ENCODE results near the gene TNFRSF1B. TPM values are rescaled to one million over a fixed set of nuclear protein-coding genes. Genes with fewer than 3 reads are reported as not detected.

Gene TNFRSF1B
- total RNA-seq, 4 donors from 2014 or later = 2.1 to 17.5 (median 10.3) TPM

- Histone ChIP-seq H3K4me1 (peaks cover 5 to 60% (median 25%) of the 10 kb centered on the region in 3 donors), H3K9me3 (no peaks in the 10 kb centered on the region), H3K27ac (peak overlapping the region in 3 of 4 donors; percentile 44 to 85 (median 54)), H3K27me3 (peaks cover 0 to 34% (median 0%) of the 10 kb centered on the region in 4 donors), H3K4me3 (no peak overlapping the region), H3K36me3 (no peaks in the 10 kb centered on the region)
- intact Hi-C loops (cut with DNase I) = no loop called here
- TF ChIP-seq POLR2A (IDR thresholded peaks at IDR 0.05) = no peak
- TF ChIP-seq, protein P1, sequence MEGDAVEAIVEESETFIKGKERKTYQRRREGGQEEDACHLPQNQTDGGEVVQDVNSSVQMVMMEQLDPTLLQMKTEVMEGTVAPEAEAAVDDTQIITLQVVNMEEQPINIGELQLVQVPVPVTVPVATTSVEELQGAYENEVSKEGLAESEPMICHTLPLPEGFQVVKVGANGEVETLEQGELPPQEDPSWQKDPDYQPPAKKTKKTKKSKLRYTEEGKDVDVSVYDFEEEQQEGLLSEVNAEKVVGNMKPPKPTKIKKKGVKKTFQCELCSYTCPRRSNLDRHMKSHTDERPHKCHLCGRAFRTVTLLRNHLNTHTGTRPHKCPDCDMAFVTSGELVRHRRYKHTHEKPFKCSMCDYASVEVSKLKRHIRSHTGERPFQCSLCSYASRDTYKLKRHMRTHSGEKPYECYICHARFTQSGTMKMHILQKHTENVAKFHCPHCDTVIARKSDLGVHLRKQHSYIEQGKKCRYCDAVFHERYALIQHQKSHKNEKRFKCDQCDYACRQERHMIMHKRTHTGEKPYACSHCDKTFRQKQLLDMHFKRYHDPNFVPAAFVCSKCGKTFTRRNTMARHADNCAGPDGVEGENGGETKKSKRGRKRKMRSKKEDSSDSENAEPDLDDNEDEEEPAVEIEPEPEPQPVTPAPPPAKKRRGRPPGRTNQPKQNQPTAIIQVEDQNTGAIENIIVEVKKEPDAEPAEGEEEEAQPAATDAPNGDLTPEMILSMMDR (IDR thresholded peaks at IDR 0.05) = no peak
- WGBS, 2 donors = 73 to 86% methylated on average over 6 to 7 of the region's 7 CpGs
- DNase-seq = no peak
These were observed 14.5 kb upstream of the TNFRSF1B start for GRCh38 chr1:12152113-12152891.

- WGBS, 2 donors = 40 to 59% methylated on average over 6 to 9 of the region's 13 CpGs
- Histone ChIP-seq H3K27me3 (peaks cover 0 to 27% (median 0%) of the 10 kb centered on the region in 4 donors), H3K9me3 (no peaks in the 10 kb centered on the region), H3K4me1 (peaks cover 5 to 58% (median 19%) of the 10 kb centered on the region in 3 donors), H3K4me3 (no peak overlapping the region), H3K27ac (peak overlapping the region; percentile 8 to 85 (median 49)), H3K36me3 (no peaks in the 10 kb centered on the region)
- DNase-seq = peak; percentile 27
- intact Hi-C loops (cut with DNase I) = no loop called here
- TF ChIP-seq, protein P1 (IDR thresholded peaks at IDR 0.05) = no peak
- TF ChIP-seq POLR2A (IDR thresholded peaks at IDR 0.05) = peak in 1 of 4 donors; percentile 42
These were observed 13.5 kb upstream of the TNFRSF1B start for GRCh38 chr1:12153181-12153785.

DNA sequence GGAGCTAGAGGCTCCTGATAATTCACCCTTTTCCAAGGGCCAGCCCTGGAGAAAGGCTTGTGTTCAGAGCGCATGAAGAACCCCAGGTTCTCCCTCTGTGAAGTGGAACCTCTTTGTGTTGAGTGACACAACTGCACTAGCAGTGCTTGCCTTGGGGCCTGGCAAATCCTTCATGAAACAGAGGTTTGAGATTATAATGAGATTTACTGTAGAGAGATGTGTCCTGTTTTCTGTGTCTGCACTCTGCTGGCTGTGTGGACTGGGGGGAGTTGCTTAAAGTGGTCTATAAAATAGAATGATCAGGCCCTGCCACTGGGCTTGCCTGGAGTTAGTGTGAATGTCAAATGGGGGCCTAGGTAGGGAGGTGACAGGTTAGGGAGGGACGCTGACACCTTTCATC lies 11.5 kb upstream of the TNFRSF1B start:
- H3K4me1 ChIP-seq = peaks cover 5 to 47% (median 16%) of the 10 kb centered on the region in 3 donors
- no peak overlapping the region for H3K4me3 ChIP-seq
- intact Hi-C loops (cut with DNase I) = no loop called here
- H3K27ac ChIP-seq = no peak overlapping the region
- DNase-seq = no peak
- H3K9me3 ChIP-seq = no peaks in the 10 kb centered on the region
- H3K27me3 ChIP-seq = peaks cover 0 to 27% (median 0%) of the 10 kb centered on the region in 4 donors
- 87 to 92% methylated on average over 1 to 2 of the region's 2 CpGs for WGBS, 2 donors
- no peak for TF ChIP-seq POLR2A (IDR thresholded peaks at IDR 0.05)
- TF ChIP-seq, protein P1 (IDR thresholded peaks at IDR 0.05) = no peak
- H3K36me3 ChIP-seq = no peaks in the 10 kb centered on the region

GRCh38 chr1:12157366-12158231 lies 9.2 kb upstream of the TNFRSF1B start:
- H3K9me3 ChIP-seq = no peaks in the 10 kb centered on the region
- intact Hi-C loops (cut with DNase I) = no loop called here
- no peaks in the 10 kb centered on the region for H3K36me3 ChIP-seq
- H3K27me3 ChIP-seq = peaks cover 0 to 17% (median 0%) of the 10 kb centered on the region in 4 donors
- DNase-seq = no peak
- H3K4me3 ChIP-seq = no peak overlapping the region
- H3K27ac ChIP-seq = peak overlapping the region in 2 of 4 donors; percentile 22 to 34
- WGBS, 2 donors = 29 to 34% methylated on average over 9 to 10 of the region's 10 CpGs
- H3K4me1 ChIP-seq = peaks cover 20 to 47% (median 29%) of the 10 kb centered on the region in 3 donors
- no peak for TF ChIP-seq POLR2A (IDR thresholded peaks at IDR 0.05)

DNA sequence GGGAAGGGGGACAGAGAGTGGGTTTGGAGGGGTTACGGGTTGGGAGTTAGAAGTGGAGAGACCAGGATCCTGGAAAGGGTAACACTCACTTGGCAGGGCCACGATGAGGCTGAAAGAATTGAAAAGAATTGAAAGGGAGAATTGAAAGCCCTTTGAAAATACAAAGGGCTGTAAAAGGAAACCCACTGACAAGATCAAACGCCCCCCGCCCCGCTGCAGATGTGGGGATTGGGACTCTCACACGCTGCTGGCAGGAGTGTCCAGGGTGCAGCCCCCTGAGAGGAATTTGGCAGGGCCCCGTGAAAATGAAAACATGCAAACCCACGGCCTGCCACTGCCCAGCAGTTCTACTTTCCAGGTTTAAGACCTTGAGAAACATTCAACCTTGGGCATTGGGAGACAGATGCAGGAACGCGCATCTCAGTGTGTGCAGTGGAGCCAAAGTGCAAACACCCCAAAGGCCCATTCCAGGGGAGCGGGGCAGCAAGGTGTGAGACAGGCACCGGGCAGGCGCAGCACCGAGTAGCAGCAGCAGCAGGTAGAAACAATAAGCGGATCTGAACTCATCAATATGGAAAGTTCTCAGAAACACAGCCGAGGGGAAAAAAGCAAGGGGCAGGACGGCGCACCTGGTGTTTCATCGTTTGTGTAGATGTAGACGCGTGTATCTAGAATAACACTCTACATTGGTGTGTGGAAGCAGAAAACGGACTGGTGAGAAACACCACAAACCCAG lies 8.3 kb upstream of the TNFRSF1B start:
- TF ChIP-seq POLR2A (IDR thresholded peaks at IDR 0.05) = no peak
- Histone ChIP-seq H3K27ac (peak overlapping the region in 2 of 4 donors; percentile 22 to 34), H3K9me3 (no peaks in the 10 kb centered on the region), H3K4me3 (no peak overlapping the region), H3K27me3 (peaks cover 0 to 8% (median 0%) of the 10 kb centered on the region in 4 donors), H3K4me1 (peaks cover 20 to 47% (median 29%) of the 10 kb centered on the region in 3 donors), H3K36me3 (no peaks in the 10 kb centered on the region)
- intact Hi-C loops (cut with DNase I) = no loop called here
- WGBS, 2 donors = 58 to 66% methylated on average over 18 to 19 of the region's 22 CpGs
- no peak for DNase-seq
